ENCODE data around the gene ZNF234. TPM values are rescaled to one million over a fixed set of nuclear protein-coding genes. Genes with fewer than 3 reads are reported as not detected.
"Not testable (repeated sequence)": the region's sequence is repeated elsewhere in the genome, so short reads cannot be mapped to it uniquely, and the experiment has no call there.

Gene ZNF234
- total RNA-seq, 4 donors from 2014 or later = 2.6 to 9.0 (median 6.8) TPM

GRCh38 chr19:44111910-44112463 lies 29.4 kb upstream of the ZNF234 start:
- Histone ChIP-seq H3K27ac (no peak overlapping the region), H3K4me1 (peaks cover 20% of the 10 kb centered on the region), H3K4me3 (peak overlapping the region; percentile 71), H3K36me3 (peaks cover 19% of the 10 kb centered on the region), H3K27me3 (no peaks in the 10 kb centered on the region), H3K9me3 (peaks cover 29% of the 10 kb centered on the region)
- TF ChIP-seq POLR2A (IDR thresholded peaks at IDR 0.05) = no peak
- TF ChIP-seq CTCF (IDR thresholded peaks at IDR 0.05) = no peak
- no peak for TF ChIP-seq POLR2AphosphoS5 (IDR thresholded peaks at IDR 0.05)
- TF ChIP-seq EP300 (IDR thresholded peaks at IDR 0.05) = no peak
- no peak for DNase-seq (ENCODE audit: low spot score in 2 of 2)
- 21% methylated on average over 17 of the region's 17 CpGs for WGBS

GRCh38 chr19:44112802-44113137 lies 28.6 kb upstream of the ZNF234 start:
- Histone ChIP-seq H3K9me3 (peaks cover 21% of the 10 kb centered on the region), H3K27me3 (no peaks in the 10 kb centered on the region), H3K27ac (no peak overlapping the region), H3K36me3 (peaks cover 20% of the 10 kb centered on the region), H3K4me3 (peak overlapping the region; percentile 71), H3K4me1 (peaks cover 20% of the 10 kb centered on the region)
- no peak for DNase-seq (ENCODE audit: low spot score in 2 of 2)
- TF ChIP-seq POLR2AphosphoS5 (IDR thresholded peaks at IDR 0.05) (no peak), CTCF (IDR thresholded peaks at IDR 0.05) (no peak), EP300 (IDR thresholded peaks at IDR 0.05) (no peak), POLR2A (IDR thresholded peaks at IDR 0.05) (no peak)
- under 1% methylated on average over 11 of the region's 11 CpGs for WGBS

- under 1% methylated on average over 31 of the region's 44 CpGs for WGBS
- Histone ChIP-seq H3K27me3 (no peaks in the 10 kb centered on the region), H3K4me3 (peak within 1 kb of the TSS; percentile 71), H3K36me3 (peaks cover 20% of the 10 kb centered on the region), H3K9me3 (peaks cover 17% of the 10 kb centered on the region), H3K27ac (peak within 1 kb of the TSS; percentile 39), H3K4me1 (peaks cover 20% of the 10 kb centered on the region)
- DNase-seq (ENCODE audit: low spot score in 2 of 2) = peak; percentile 96 to 98
- TF ChIP-seq CTCF (IDR thresholded peaks at IDR 0.05) (no peak), POLR2A (IDR thresholded peaks at IDR 0.05) (no peak), POLR2AphosphoS5 (IDR thresholded peaks at IDR 0.05) (peak in 1 of 3 donors; percentile 14)
Observed at GRCh38 chr19:44113138-44113783, 28.1 kb upstream of the ZNF234 start, which contains the start of gene ZNF225. Gene ZNF225 (plus strand): TSS chr19:44113399. CDS start chr19:44115828, 2,429 bp downstream.

GRCh38 chr19:44113784-44114390 lies 27.5 kb upstream of the ZNF234 start:
- H3K4me1 ChIP-seq = peaks cover 20% of the 10 kb centered on the region
- H3K36me3 ChIP-seq = peaks cover 26% of the 10 kb centered on the region
- H3K27me3 ChIP-seq = no peaks in the 10 kb centered on the region
- peak in 1 of 2 donors; percentile 65 for DNase-seq (ENCODE audit: low spot score in 2 of 2)
- WGBS = 3% methylated on average over 12 of the region's 18 CpGs
- H3K4me3 ChIP-seq = peak overlapping the region; percentile 71
- TF ChIP-seq CTCF (IDR thresholded peaks at IDR 0.05) = no peak
- TF ChIP-seq EP300 (IDR thresholded peaks at IDR 0.05) = no peak
- TF ChIP-seq POLR2A (IDR thresholded peaks at IDR 0.05) = no peak
- no peak for TF ChIP-seq POLR2AphosphoS5 (IDR thresholded peaks at IDR 0.05)
- H3K27ac ChIP-seq = peak overlapping the region; percentile 39
- H3K9me3 ChIP-seq = peaks cover 11% of the 10 kb centered on the region

- over 99% methylated on average over 4 of the region's 4 CpGs for WGBS
- H3K27ac ChIP-seq; H3K27me3 ChIP-seq; H3K4me3 ChIP-seq; H3K4me1 ChIP-seq; DNase-seq (ENCODE audit: low spot score in 2 of 2): not testable (repeated sequence)
- H3K9me3 ChIP-seq = peaks cover 11% of the 10 kb centered on the region
- peaks cover 91% of the 10 kb centered on the region for H3K36me3 ChIP-seq
Observed at GRCh38 chr19:44121162-44121561, 20.2 kb upstream of the ZNF234 start.

All from suprapubic skin (tissue), 4 donors.